Left lung (tissue), 10 donors: ENCODE measurements around the gene CSRP2. TPM values are rescaled to one million over a fixed set of nuclear protein-coding genes. Genes with fewer than 3 reads are reported as not detected.

ENCODE experiments used
- ATAC-seq: fragments of 200-7000 bp; cut with Tn5 transposase; one replicate; pipeline ENCODE4 v1.9.1; 2020; ENCODE audit warnings: moderate library complexity
- DNase-seq, 4 donors: peaks; one replicate each; pipeline ENCODE4 v3.0.0-alpha.2; 2013 to 2020
- H3K27ac ChIP-seq, 2 donors: fragments of 200-600 bp; sonication (generic) in 1 of 2; one replicate each; pipeline versions ENCODE4 v1.5.0 to v1.8.0; 2020 to 2021
- H3K27me3 ChIP-seq, 2 donors: fragments of 200-600 bp; sonication (generic) in 1 of 2; one replicate each; pipeline versions ENCODE4 v1.5.0 to v1.8.0; 2020 to 2021
- H3K36me3 ChIP-seq, 2 donors: fragments of 200-600 bp; sonication (generic) in 1 of 2; one replicate each; pipeline versions ENCODE4 v1.5.0 to v1.8.0; 2020 to 2021
- H3K4me1 ChIP-seq, 2 donors: fragments of 200-600 bp; one replicate each; pipeline ENCODE4 v1.8.0; 2021
- H3K4me3 ChIP-seq, 2 donors: fragments of 200-600 bp; sonication (generic) in 1 of 2; one replicate each; pipeline versions ENCODE4 v1.5.0 to v1.8.0; 2020 to 2021; ENCODE audit warnings: mild to moderate bottlenecking in 1 of 2
- H3K9me3 ChIP-seq, 2 donors: fragments of 200-600 bp; sonication (generic) in 1 of 2; one replicate each; pipeline versions ENCODE4 v1.5.0 to v1.8.0; 2020 to 2021
- intact Hi-C, 2 donors: fragments of 100-400 bp; cut with DNase I; formaldehyde crosslinking; loops; one replicate each; pipeline versions ENCODE4 v1.11.2 to v1.14.2; 2022
- polyA plus RNA-seq, 6 donors: library from polyadenylated mRNA; unstranded; fragments of 120-200 nt; gene quantifications; one replicate each; pipeline ENCODE4 v1.2.1, GENCODE V29; 2013; ENCODE audit not compliant: insufficient read length in 6 of 6
- total RNA-seq, 2 donors: library from RNA; stranded (reverse); fragmentation: NEBNext Ultra II Directional; extraction: Animal tissue kit (Norgen Biotek cat#: 25700); gene quantifications; one replicate each; pipeline ENCODE4 v1.2.1, GENCODE V29; 2021
- TF ChIP-seq, protein P1 (sequence below), 2 donors: fragments of 200-600 bp; sonication (generic) in 1 of 2; IDR thresholded peaks; one replicate each; pipeline versions ENCODE4 v1.5.0 to v1.8.0; 2021; ENCODE audit warnings: antibody characterized with exemption in 2 of 2
- donor health status: DM: no; HTN: yes; CAD: no.
- donor health status: DM: no; HTN: no; CAD: no.

Gene CSRP2
- total and polyA plus RNA-seq, 8 donors = 21.0 to 28.9 (median 24.0) TPM

DNA sequence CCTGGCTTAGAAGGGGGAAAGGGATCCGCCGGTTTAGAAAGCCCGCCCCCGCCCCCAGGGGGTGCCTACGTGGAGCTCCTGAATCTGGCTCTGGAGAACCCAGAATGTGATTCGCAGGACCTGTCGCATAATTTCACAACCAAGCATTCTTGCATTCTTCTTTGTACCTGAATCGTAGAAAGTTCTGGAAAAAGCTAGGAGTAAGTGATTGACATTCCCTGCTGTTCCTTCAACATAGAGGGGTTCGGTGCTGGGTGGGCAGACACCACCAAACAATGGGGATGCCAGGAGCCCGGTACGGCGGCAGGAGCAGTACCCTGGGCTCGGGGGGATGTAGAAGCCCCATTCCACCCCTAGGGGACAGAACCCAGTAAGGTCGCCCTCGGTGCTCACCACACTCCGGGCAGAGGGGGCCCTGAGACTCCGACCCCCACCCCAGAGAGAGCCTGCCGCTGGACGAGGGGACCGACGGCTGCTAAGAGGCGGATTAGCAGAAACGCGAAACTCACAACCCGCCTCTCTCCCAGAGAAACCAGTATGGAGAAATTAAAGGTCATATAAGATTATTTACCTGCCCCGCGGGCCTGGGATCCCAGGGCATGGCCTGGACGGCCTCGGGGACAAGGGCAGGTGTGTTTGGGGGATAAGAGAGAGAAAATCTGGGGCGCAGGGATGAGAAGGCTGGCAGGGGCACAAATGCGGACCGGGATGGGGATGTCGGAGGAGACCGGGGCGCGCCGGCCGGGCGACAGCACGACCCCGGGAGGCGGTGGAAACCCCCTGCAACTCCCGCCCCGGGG, 520 bp downstream of the CSRP2 start:
- peak in 2 of 4 donors; percentile 28 to 37 for DNase-seq
- Histone ChIP-seq H3K9me3 (no peaks in the 10 kb centered on the region), H3K4me1 (peaks cover 0 to 21% of the 10 kb centered on the region in 2 donors), H3K36me3 (no peaks in the 10 kb centered on the region), H3K4me3 (peak overlapping the region; percentile 52 to 68), H3K27ac (peak overlapping the region; percentile 73 to 85), H3K27me3 (peaks cover 0 to 46% of the 10 kb centered on the region in 2 donors)
- intact Hi-C loops = no loop called here
- TF ChIP-seq, protein P1, sequence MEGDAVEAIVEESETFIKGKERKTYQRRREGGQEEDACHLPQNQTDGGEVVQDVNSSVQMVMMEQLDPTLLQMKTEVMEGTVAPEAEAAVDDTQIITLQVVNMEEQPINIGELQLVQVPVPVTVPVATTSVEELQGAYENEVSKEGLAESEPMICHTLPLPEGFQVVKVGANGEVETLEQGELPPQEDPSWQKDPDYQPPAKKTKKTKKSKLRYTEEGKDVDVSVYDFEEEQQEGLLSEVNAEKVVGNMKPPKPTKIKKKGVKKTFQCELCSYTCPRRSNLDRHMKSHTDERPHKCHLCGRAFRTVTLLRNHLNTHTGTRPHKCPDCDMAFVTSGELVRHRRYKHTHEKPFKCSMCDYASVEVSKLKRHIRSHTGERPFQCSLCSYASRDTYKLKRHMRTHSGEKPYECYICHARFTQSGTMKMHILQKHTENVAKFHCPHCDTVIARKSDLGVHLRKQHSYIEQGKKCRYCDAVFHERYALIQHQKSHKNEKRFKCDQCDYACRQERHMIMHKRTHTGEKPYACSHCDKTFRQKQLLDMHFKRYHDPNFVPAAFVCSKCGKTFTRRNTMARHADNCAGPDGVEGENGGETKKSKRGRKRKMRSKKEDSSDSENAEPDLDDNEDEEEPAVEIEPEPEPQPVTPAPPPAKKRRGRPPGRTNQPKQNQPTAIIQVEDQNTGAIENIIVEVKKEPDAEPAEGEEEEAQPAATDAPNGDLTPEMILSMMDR (IDR thresholded peaks at IDR 0.05) = no peak
- peak; percentile 29 for ATAC-seq

DNA sequence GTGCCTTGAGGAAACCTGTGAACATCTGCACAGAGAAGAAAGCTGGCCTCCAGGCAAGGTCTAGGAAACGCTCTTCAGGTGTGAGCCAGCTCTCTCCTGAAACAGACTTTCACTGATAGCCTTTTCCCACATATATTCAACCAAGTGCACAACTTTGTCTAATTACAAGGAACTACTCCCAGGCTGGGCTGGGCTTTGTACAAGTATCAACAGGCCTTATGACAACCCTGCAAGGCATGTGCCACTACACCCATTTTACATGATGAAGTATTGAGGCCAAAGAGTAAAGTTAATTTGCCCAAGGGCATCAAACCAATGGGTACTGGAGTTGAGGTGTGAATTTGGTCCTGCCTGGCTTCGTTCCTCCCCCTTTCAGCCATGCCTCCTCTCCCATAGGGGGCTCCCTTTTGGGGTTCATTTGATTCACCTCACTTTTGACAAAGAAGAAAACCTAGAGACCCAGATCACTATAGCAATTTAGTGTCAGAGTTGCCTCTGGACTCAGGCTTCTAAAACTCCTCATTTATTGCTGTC, 2.1 kb downstream of the CSRP2 start:
- H3K27me3 ChIP-seq = peaks cover 0 to 46% of the 10 kb centered on the region in 2 donors
- no peak overlapping the region for H3K4me3 ChIP-seq
- no peaks in the 10 kb centered on the region for H3K36me3 ChIP-seq
- DNase-seq = no peak
- H3K4me1 ChIP-seq = peaks cover 0 to 21% of the 10 kb centered on the region in 2 donors
- TF ChIP-seq, protein P1 (IDR thresholded peaks at IDR 0.05) = no peak
- intact Hi-C loops = no loop called here
- no peak overlapping the region for H3K27ac ChIP-seq
- no peak for ATAC-seq
- no peaks in the 10 kb centered on the region for H3K9me3 ChIP-seq

DNA sequence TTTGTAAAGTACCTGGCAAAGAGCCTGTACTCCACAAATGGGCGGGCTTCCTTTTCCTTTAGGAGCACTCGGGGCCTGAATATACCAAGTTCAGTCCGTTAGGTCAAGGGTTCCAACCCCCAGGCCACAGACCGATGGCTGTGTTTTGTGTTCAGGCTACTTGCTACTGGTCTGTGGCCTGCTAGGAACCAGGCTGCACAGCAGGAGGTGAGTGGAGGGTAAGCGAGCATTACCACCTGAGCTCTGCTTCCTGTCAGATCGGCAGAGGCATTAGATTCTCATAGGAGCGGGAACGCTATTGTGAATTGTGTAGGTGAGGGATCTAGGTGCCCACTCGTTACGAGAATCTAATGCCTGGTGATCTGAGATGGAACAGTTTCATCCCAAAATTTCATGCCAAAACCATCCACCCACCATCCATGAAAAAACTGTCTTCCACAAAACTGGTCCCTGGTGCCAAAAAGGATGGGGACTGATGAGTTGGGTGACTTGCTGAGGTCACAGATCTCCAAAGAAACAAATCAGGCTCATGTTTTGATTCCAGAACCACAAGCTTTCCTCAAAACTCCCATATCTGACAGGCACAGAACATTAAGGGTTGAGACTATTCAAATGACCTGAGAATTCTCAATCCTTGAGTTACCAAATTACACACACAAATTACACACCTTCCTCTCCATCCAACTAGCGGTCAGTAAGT, 4.2 kb downstream of the CSRP2 start:
- intact Hi-C loops = no loop called here
- no peaks in the 10 kb centered on the region for H3K36me3 ChIP-seq
- TF ChIP-seq, protein P1 (IDR thresholded peaks at IDR 0.05) = no peak
- no peak overlapping the region for H3K27ac ChIP-seq
- H3K27me3 ChIP-seq = peaks cover 0 to 35% of the 10 kb centered on the region in 2 donors
- DNase-seq (no peak), ATAC-seq (no peak)
- H3K9me3 ChIP-seq = no peaks in the 10 kb centered on the region
- no peak overlapping the region for H3K4me3 ChIP-seq
- peaks cover 0 to 15% of the 10 kb centered on the region in 2 donors for H3K4me1 ChIP-seq

DNA sequence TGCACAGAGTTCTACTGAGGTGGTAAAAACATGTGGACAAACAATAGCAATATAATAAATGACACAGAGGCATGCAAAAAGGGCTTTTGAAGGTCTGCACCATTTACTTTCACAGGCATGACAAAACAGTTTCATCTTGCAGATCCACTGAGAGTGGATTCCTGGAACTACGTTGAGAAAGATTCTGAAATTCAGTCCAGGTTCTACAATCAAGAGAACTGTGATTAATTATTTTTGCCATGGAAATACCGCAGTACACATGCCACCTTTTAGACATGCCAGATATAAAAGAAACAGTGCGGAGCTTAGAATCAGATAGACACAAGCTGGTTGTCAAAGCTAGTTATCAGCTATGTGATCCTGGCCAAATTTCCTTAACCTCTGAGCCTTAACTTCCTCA, 4.8 kb downstream of the CSRP2 start:
- H3K4me3 ChIP-seq = no peak overlapping the region
- H3K27me3 ChIP-seq = peaks cover 0 to 29% of the 10 kb centered on the region in 2 donors
- DNase-seq = no peak
- TF ChIP-seq, protein P1 (IDR thresholded peaks at IDR 0.05) = no peak
- no peaks in the 10 kb centered on the region for H3K36me3 ChIP-seq
- no peak overlapping the region for H3K27ac ChIP-seq
- peaks cover 0 to 12% of the 10 kb centered on the region in 2 donors for H3K4me1 ChIP-seq
- intact Hi-C loops = no loop called here
- H3K9me3 ChIP-seq = no peaks in the 10 kb centered on the region
- no peak for ATAC-seq

DNA sequence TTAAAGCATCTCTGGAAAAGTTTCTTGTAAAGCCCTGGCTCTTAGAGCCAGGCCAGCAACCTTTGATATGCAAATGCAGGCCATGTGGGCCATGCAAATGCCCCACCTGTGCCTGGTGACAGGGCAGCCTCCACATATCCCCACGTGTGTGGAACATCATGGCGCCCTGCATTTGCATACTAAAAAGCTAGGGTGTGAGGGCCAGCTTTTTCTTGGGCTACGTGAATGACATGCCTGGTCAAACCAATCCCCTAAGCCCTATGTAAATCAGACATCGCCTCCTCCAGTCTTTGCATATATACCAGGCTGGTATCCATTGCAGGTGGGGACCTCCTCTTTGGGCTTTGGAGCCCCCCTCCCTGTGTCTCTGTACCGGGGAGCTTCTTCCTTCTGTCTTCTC, 6.4 kb downstream of the CSRP2 start:
- DNase-seq (no peak), ATAC-seq (no peak)
- Histone ChIP-seq H3K36me3 (no peaks in the 10 kb centered on the region), H3K9me3 (no peaks in the 10 kb centered on the region), H3K27ac (no peak overlapping the region), H3K4me1 (peaks cover 0 to 3% of the 10 kb centered on the region in 2 donors), H3K27me3 (peaks cover 0 to 12% of the 10 kb centered on the region in 2 donors), H3K4me3 (no peak overlapping the region)
- intact Hi-C loops = no loop called here
- TF ChIP-seq, protein P1 (IDR thresholded peaks at IDR 0.05) = no peak
